ENCODE data around the gene DDX17. TPM values are rescaled to one million over a fixed set of nuclear protein-coding genes. Genes with fewer than 3 reads are reported as not detected.

DDX17 gene
- total and polyA plus RNA-seq, 10 of the 15 experiments (the other 5 are each of a cell fraction or from before 2014, with no cell fraction given): 25.2 to 778 (median 266) TPM

DNA sequence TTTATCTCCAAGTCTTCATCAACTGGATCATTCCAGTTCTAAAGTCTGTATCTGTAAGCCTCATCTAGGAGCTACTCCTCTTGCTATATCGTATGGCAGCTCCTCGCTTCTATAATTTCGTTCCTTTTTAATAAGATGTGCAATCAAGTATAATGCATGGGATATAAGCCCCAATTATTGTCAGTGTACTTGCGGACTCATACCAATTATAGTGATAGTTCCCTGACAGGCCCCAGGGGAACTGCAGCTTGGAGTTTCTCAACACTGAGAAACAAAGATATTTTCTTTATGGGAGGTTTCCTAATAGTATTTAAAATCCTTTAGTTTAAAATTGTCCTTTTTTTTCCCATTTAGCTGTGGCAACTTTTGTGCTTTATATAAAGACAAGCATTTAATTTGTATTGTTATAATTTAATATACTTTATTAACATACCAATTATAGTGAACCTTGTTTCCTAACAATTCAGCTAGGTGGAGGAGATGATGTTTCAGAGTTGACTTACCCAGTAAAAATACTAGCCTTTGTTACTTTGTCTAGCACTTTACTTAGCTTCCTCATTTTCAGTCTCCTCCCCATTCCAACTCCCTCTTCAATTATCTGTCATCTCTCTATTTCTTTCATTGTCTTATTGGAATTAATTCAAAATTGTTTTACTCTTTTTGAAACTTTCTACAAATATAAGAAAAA is 25.3 kb upstream of the DDX17 start:
- in situ Hi-C loops (cut with MboI) (no loop called here), intact Hi-C loops (cut with micrococcal nuclease; ENCODE audit: unreplicated experiment) (no loop called here)
- DNase-seq (ENCODE audit: low read depth, low spot score) (no peak), ATAC-seq (no peak), FAIRE-seq (no peak)
- Histone ChIP-seq H3K27ac (ENCODE audit: control insufficient read depth, insufficient read depth) (no peak overlapping the region), H3K4me2 (ENCODE audit: control insufficient read depth, insufficient read depth) (no peak overlapping the region), H3K9me3 (replicated peaks; ENCODE audit: control insufficient read depth, insufficient read depth, low read length) (no peaks in the 10 kb centered on the region), H3K79me2 (ENCODE audit: control insufficient read depth, insufficient read depth, low read length) (no peaks in the 10 kb centered on the region), H3K9ac (ENCODE audit: control insufficient read depth, insufficient read depth, low read length) (no peak overlapping the region), H3K4me1 (ENCODE audit: control insufficient read depth, insufficient read depth, low read length) (no peaks in the 10 kb centered on the region), H3K27me3 (replicated peaks in 1 of 2; ENCODE audit: control insufficient read depth in 2 of 2, insufficient read depth in 2 of 2, low read length in 1 of 2) (no peaks in the 10 kb centered on the region), H3K4me3 (no peak overlapping the region), H3K36me3 (ENCODE audit: control insufficient read depth in 2 of 2, insufficient read depth in 2 of 2, low read length in 1 of 2) (no peaks in the 10 kb centered on the region), H4K20me1 (ENCODE audit: control insufficient read depth, insufficient read depth) (no peaks in the 10 kb centered on the region), H2AFZ (ENCODE audit: control insufficient read depth, low read depth, low read length) (peak overlapping the region; percentile 60; the same call in 1 of the 2 replicates)
- CTCF ChIA-PET: interaction anchor here (0.7 to 1.0 kb wide), 3 partner anchors 8 to 479 kb away, joined by 3 to 4 read pairs (median 3); no protein-coding TSS in a partner anchor
- SMC1A ChIA-PET (ENCODE audit: uncharacterized antibody, unreplicated experiment): interaction anchor here (1.1 to 1.2 kb wide), 3 partner anchors 8 to 10 kb away, joined by 3 to 5 read pairs (median 4); no protein-coding TSS in a partner anchor
- POLR2A ChIA-PET: interaction anchor here (0.9 kb wide), 1 partner anchor 10 kb away, joined by 3 read pairs; no protein-coding TSS in a partner anchor
- 97% methylated on average over 4 of the region's 4 CpGs for WGBS (ENCODE audit: insufficient coverage, insufficient replicate concordance, low lambda C conversion rate, missing lambda C conversion rate)
- BruUV-seq (replicated peaks): no TSS peak
- RAD21 ChIA-PET (ENCODE audit: unreplicated experiment): interaction anchor here (1.3 kb wide), 1 partner anchor 34 kb away, joined by 3 read pairs; no protein-coding TSS in a partner anchor
- TF ChIP-seq, protein P1, sequence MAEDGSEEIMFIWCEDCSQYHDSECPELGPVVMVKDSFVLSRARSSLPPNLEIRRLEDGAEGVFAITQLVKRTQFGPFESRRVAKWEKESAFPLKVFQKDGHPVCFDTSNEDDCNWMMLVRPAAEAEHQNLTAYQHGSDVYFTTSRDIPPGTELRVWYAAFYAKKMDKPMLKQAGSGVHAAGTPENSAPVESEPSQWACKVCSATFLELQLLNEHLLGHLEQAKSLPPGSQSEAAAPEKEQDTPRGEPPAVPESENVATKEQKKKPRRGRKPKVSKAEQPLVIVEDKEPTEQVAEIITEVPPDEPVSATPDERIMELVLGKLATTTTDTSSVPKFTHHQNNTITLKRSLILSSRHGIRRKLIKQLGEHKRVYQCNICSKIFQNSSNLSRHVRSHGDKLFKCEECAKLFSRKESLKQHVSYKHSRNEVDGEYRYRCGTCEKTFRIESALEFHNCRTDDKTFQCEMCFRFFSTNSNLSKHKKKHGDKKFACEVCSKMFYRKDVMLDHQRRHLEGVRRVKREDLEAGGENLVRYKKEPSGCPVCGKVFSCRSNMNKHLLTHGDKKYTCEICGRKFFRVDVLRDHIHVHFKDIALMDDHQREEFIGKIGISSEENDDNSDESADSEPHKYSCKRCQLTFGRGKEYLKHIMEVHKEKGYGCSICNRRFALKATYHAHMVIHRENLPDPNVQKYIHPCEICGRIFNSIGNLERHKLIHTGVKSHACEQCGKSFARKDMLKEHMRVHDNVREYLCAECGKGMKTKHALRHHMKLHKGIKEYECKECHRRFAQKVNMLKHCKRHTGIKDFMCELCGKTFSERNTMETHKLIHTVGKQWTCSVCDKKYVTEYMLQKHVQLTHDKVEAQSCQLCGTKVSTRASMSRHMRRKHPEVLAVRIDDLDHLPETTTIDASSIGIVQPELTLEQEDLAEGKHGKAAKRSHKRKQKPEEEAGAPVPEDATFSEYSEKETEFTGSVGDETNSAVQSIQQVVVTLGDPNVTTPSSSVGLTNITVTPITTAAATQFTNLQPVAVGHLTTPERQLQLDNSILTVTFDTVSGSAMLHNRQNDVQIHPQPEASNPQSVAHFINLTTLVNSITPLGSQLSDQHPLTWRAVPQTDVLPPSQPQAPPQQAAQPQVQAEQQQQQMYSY (CRISPR knock-in tag; IDR thresholded peaks at IDR 0.05): no peak
- TF ChIP-seq PML (IDR thresholded peaks at IDR 0.05; ENCODE audit: low read length): no peak
- TF ChIP-seq SPI1 (IDR thresholded peaks at IDR 0.05; ENCODE audit: borderline replicate concordance, insufficient read depth, low read depth, low read length): no peak
- TF ChIP-seq FOS (IDR thresholded peaks at IDR 0.05; ENCODE audit: borderline replicate concordance, extremely low read depth, insufficient read length): no peak
- TF ChIP-seq, protein P2, sequence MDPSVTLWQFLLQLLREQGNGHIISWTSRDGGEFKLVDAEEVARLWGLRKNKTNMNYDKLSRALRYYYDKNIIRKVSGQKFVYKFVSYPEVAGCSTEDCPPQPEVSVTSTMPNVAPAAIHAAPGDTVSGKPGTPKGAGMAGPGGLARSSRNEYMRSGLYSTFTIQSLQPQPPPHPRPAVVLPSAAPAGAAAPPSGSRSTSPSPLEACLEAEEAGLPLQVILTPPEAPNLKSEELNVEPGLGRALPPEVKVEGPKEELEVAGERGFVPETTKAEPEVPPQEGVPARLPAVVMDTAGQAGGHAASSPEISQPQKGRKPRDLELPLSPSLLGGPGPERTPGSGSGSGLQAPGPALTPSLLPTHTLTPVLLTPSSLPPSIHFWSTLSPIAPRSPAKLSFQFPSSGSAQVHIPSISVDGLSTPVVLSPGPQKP (IDR thresholded peaks at IDR 0.05; ENCODE audit: low read depth, low read length): no peak
- no peak for TF ChIP-seq EP300 (IDR thresholded peaks at IDR 0.05; ENCODE audit: borderline replicate concordance in 1 of 2, control insufficient read depth in 1 of 2, low read depth in 2 of 2, low read length in 2 of 2)
- TF ChIP-seq MTA2 (IDR thresholded peaks at IDR 0.05; ENCODE audit: low read depth): no peak
- TF ChIP-seq POLR2AphosphoS2 (IDR thresholded peaks at IDR 0.05; ENCODE audit: low read depth, low read length): no peak
- no peak for TF ChIP-seq SUPT20H (IDR thresholded peaks at IDR 0.05; ENCODE audit: borderline replicate concordance, control insufficient read depth, low read depth, low read length)
- TF ChIP-seq CHD1 (IDR thresholded peaks at IDR 0.05; ENCODE audit: low read depth, low read length): no peak
- no peak for TF ChIP-seq JUND (IDR thresholded peaks at IDR 0.05; ENCODE audit: low read depth, low read length)
- TF ChIP-seq MTA3 (IDR thresholded peaks at IDR 0.05; ENCODE audit: borderline replicate concordance, low read length): no peak
- TF ChIP-seq ETV6 (conservative IDR thresholded peaks at IDR 0.05 in 1 of 2, IDR thresholded peaks at IDR 0.05 in 1 of 2; ENCODE audit: borderline replicate concordance in 1 of 2, low read depth in 1 of 2): no peak
- TF ChIP-seq ZNF384 (IDR thresholded peaks at IDR 0.05; ENCODE audit: borderline replicate concordance, low read depth, low read length): no peak
- TF ChIP-seq ZSCAN29 (IDR thresholded peaks at IDR 0.05): no peak
- TF ChIP-seq KAT2A (conservative IDR thresholded peaks at IDR 0.05; ENCODE audit: control insufficient read depth, low read depth, low read length): no peak
